HG03432 (cell line): ENCODE data around the gene HIPK3.
"Not testable (repeated sequence)": the region's sequence is repeated elsewhere in the genome, so short reads cannot be mapped to it uniquely, and the experiment has no call there.

Experiments used
- ATAC-seq: cut with Tn5 transposase; IDR thresholded peaks from one replicate; pipeline ENCODE4 v1.9.1; 2021; ENCODE audit warnings: mild to moderate bottlenecking, moderate library complexity; ENCODE audit not compliant: unreplicated experiment

Gene HIPK3

GRCh38 chr11:33257160-33257896, at the start of gene HIPK3:
Gene HIPK3, plus strand, starts transcription at chr11:33257381.
- peak; percentile 86 for ATAC-seq

GRCh38 chr11:33207408-33207985, 49.7 kb upstream of the HIPK3 start:
- ATAC-seq, result no peak

GRCh38 chr11:33208150-33208549, 49.0 kb upstream of the HIPK3 start:
- no peak for ATAC-seq

- ATAC-seq, result no peak
These were observed 46.0 kb upstream of the HIPK3 start for GRCh38 chr11:33211153-33211552.

GRCh38 chr11:33211580-33211979, 45.6 kb upstream of the HIPK3 start:
- no peak for ATAC-seq

- ATAC-seq, result no peak
These were observed 43.0 kb upstream of the HIPK3 start for GRCh38 chr11:33214187-33214586.

- no peak for ATAC-seq
These were observed 42.4 kb upstream of the HIPK3 start for GRCh38 chr11:33214767-33215166.

- not testable (repeated sequence) for ATAC-seq
These were observed 40.5 kb upstream of the HIPK3 start for GRCh38 chr11:33216676-33217075.

GRCh38 chr11:33222052-33222750, 35.0 kb upstream of the HIPK3 start:
- no peak for ATAC-seq

GRCh38 chr11:33225371-33225770, 31.8 kb upstream of the HIPK3 start:
- no peak for ATAC-seq

- no peak for ATAC-seq
These were observed 29.5 kb upstream of the HIPK3 start for GRCh38 chr11:33227578-33228261.

GRCh38 chr11:33234397-33235190, 22.6 kb upstream of the HIPK3 start:
- ATAC-seq, result no peak

- no peak for ATAC-seq
These were observed 20.1 kb upstream of the HIPK3 start for GRCh38 chr11:33237039-33237597.

- ATAC-seq, result no peak
These were observed 14.6 kb upstream of the HIPK3 start for GRCh38 chr11:33242575-33242974.

GRCh38 chr11:33243654-33244053, 13.5 kb upstream of the HIPK3 start:
- not testable (repeated sequence) for ATAC-seq

- ATAC-seq, result no peak
These were observed 8.7 kb upstream of the HIPK3 start for GRCh38 chr11:33248416-33248971.

- no peak for ATAC-seq
These were observed 959 bp upstream of the HIPK3 start for GRCh38 chr11:33256031-33256812.

GRCh38 chr11:33256813-33257159, 395 bp upstream of the HIPK3 start:
- no peak for ATAC-seq

- peak; percentile 45 for ATAC-seq
These were observed 883 bp downstream of the HIPK3 start for GRCh38 chr11:33257897-33258630.
